ENCODE measurements around the gene PLLP. TPM values are rescaled to one million over a fixed set of nuclear protein-coding genes. Genes with fewer than 3 reads are reported as not detected.
"Not testable (repeated sequence)": the region's sequence is repeated elsewhere in the genome, so short reads cannot be mapped to it uniquely, and the experiment has no call there.

PLLP gene
- total RNA-seq, 1 donor from 2014 or later, result 13.7 TPM

DNA sequence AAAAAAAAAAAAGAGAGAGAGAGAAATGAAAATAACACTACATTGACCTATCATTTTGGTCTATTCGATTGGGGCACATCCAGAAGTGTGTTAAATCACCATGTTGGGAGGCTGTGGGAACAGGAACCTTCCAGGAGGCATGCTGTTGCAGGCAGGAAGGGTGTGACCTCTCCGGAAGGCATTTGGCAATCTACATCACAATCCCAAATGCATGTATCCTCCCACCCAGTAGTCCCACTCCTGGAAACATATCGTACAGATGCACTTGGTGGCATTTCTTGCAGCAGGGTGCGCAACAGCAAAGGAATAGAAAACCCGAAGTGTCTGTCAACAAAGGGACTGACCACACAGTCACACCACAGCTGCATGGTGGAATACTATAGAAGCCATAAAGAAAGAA is 7.9 kb downstream of the PLLP start:
- TF ChIP-seq, protein P1, sequence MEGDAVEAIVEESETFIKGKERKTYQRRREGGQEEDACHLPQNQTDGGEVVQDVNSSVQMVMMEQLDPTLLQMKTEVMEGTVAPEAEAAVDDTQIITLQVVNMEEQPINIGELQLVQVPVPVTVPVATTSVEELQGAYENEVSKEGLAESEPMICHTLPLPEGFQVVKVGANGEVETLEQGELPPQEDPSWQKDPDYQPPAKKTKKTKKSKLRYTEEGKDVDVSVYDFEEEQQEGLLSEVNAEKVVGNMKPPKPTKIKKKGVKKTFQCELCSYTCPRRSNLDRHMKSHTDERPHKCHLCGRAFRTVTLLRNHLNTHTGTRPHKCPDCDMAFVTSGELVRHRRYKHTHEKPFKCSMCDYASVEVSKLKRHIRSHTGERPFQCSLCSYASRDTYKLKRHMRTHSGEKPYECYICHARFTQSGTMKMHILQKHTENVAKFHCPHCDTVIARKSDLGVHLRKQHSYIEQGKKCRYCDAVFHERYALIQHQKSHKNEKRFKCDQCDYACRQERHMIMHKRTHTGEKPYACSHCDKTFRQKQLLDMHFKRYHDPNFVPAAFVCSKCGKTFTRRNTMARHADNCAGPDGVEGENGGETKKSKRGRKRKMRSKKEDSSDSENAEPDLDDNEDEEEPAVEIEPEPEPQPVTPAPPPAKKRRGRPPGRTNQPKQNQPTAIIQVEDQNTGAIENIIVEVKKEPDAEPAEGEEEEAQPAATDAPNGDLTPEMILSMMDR (IDR thresholded peaks at IDR 0.05; ENCODE audit: insufficient read depth, low read length, severe bottlenecking), result no peak
- H3K27me3 ChIP-seq (ENCODE audit: control insufficient read depth, insufficient read depth, low read length), result no peaks in the 10 kb centered on the region
- FAIRE-seq, result peak; percentile 86
- peak; percentile 96 for DNase-seq (ENCODE audit: low read depth)
- H3K36me3 ChIP-seq (ENCODE audit: control insufficient read depth, insufficient read depth, low read length), result no peaks in the 10 kb centered on the region
- no peak overlapping the region for H3K4me3 ChIP-seq (ENCODE audit: low read depth, low read length)

DNA sequence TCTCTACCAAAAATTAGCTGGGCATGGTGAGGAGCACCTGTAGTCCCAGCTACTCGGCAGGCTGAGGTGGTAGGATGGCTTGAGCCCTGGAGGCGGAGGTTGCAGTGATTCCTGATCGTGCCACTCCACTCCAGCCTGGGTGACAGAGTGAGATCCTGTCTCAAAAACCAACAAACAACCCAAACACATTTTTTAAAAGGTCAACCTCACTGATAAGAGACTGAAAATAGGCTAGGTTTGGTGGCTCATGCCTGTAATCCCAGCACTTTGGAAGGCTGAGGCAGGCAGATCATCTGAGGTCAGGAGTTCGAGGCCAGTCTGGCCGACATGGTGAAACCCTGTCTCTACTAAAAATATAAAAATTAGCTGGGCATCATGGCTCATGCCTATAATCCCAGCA is 8.5 kb downstream of the PLLP start:
- not testable (repeated sequence) for H3K27me3 ChIP-seq (ENCODE audit: control insufficient read depth, insufficient read depth, low read length); FAIRE-seq; DNase-seq (ENCODE audit: low read depth); H3K36me3 ChIP-seq (ENCODE audit: control insufficient read depth, insufficient read depth, low read length); H3K4me3 ChIP-seq (ENCODE audit: low read depth, low read length)

DNA sequence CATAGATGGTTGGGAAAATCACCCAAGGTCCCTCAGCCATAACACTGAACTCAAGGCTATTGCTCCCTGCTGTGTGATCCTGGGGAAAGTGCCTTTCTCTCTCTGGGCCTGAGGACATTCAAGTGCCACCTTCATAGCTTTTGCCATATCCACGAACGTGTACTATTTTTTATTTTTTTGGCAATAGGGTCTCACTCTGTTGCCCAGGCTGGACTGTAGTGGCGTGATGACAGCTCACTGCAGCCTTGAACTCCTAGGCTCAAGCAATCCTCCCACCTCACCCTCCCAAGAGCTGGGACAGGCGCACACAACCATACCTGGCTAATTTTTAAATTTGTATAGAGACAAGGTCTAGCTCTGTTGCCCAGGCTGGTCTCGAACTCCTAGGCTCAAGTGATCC is 10.6 kb downstream of the PLLP start:
- no peaks in the 10 kb centered on the region for H3K36me3 ChIP-seq (ENCODE audit: control insufficient read depth, insufficient read depth, low read length)
- no peaks in the 10 kb centered on the region for H3K27me3 ChIP-seq (ENCODE audit: control insufficient read depth, insufficient read depth, low read length)
- TF ChIP-seq, protein P1 (IDR thresholded peaks at IDR 0.05; ENCODE audit: insufficient read depth, low read length, severe bottlenecking), result no peak
- DNase-seq (ENCODE audit: low read depth), result no peak
- no peak for FAIRE-seq
- H3K4me3 ChIP-seq (ENCODE audit: low read depth, low read length), result no peak overlapping the region

DNA sequence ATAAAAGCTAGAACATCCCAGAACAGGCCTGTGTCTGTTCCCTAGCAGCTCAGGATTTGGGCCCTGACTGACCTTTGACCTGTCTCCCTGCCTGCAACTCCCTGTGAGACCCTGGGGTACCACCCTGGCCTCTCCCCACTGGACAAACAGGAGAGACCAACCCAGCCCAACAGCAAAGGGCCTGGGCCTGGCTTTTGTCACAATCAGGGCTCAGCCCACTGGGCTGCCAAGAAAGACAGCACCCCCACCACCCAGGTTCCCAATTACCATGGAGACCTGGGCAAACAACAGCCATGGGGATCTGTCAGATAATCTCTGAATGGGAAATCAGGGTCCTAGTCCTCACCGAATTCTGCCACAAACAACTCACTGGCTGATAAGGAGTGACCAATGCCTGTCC is 11.1 kb downstream of the PLLP start:
- FAIRE-seq, result no peak
- no peak for DNase-seq (ENCODE audit: low read depth)
- Histone ChIP-seq H3K36me3 (ENCODE audit: control insufficient read depth, insufficient read depth, low read length) (no peaks in the 10 kb centered on the region), H3K27me3 (ENCODE audit: control insufficient read depth, insufficient read depth, low read length) (no peaks in the 10 kb centered on the region), H3K4me3 (ENCODE audit: low read depth, low read length) (no peak overlapping the region)
- TF ChIP-seq, protein P1 (IDR thresholded peaks at IDR 0.05; ENCODE audit: insufficient read depth, low read length, severe bottlenecking), result no peak

DNA sequence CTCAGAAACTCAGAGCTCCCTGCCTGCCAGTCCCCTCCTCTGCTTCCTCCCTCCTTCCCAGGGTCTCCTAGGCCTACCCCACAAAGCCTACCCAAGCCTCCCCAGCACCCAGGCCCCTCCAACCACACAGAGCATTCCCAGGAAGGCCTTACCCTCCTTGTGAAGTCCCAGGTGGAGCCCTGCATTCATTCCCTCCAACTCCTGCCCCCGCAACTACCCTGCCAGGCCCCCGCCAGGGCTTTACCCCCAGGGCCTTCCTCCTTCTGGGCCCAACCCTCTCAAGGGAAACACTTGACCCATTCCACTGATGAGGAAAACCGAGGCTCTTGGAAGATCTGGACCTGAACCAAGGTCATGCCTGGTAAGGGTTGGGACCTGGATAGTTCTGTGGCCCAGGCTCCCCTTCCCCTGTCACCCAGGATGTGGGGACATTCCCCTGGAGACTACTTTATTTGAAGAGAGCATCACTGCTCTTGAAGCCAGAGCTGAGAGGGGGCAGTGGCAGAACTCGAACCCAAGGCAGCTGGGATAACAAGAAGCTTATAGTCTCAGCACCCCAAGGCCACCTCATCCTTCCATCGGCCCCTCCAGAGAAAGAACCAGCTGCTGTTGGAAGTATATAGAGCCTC is 12.5 kb downstream of the PLLP start:
- Histone ChIP-seq H3K27me3 (ENCODE audit: control insufficient read depth, insufficient read depth, low read length) (no peaks in the 10 kb centered on the region), H3K36me3 (ENCODE audit: control insufficient read depth, insufficient read depth, low read length) (no peaks in the 10 kb centered on the region), H3K4me3 (ENCODE audit: low read depth, low read length) (no peak overlapping the region)
- no peak for DNase-seq (ENCODE audit: low read depth)
- TF ChIP-seq, protein P1 (IDR thresholded peaks at IDR 0.05; ENCODE audit: insufficient read depth, low read length, severe bottlenecking), result no peak
- FAIRE-seq, result no peak

DNA sequence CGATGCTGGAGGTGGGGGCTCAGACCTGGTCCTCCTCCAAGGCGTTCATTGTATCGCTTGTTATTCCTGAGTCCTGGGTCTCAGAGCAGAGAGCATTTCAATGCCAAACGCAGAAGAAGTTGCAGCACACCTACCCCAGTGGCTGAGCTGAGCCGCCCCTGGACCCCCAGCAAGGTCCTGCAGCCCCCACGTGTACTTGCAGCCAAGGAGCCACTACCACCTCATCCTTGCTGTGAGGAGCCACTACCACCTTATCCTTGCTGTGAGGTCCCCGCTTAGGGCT is 13.5 kb downstream of the PLLP start:
- TF ChIP-seq, protein P1 (IDR thresholded peaks at IDR 0.05; ENCODE audit: insufficient read depth, low read length, severe bottlenecking), result no peak
- FAIRE-seq, result no peak

More for the DNA sequence above, 13.5 kb downstream of the PLLP start:
- no peak for DNase-seq (ENCODE audit: low read depth)
- Histone ChIP-seq H3K36me3 (ENCODE audit: control insufficient read depth, insufficient read depth, low read length) (no peaks in the 10 kb centered on the region), H3K4me3 (ENCODE audit: low read depth, low read length) (no peak overlapping the region), H3K27me3 (ENCODE audit: control insufficient read depth, insufficient read depth, low read length) (no peaks in the 10 kb centered on the region)
